ENCODE measurements around the gene POLD1. TPM values are rescaled to one million over a fixed set of nuclear protein-coding genes. Genes with fewer than 3 reads are reported as not detected.

The POLD1 gene
- total and polyA plus RNA-seq, 2 of the 13 experiments (the other 11 are each of a cell fraction or from before 2014, with no cell fraction given), result 17.4 to 54.0 TPM

DNA sequence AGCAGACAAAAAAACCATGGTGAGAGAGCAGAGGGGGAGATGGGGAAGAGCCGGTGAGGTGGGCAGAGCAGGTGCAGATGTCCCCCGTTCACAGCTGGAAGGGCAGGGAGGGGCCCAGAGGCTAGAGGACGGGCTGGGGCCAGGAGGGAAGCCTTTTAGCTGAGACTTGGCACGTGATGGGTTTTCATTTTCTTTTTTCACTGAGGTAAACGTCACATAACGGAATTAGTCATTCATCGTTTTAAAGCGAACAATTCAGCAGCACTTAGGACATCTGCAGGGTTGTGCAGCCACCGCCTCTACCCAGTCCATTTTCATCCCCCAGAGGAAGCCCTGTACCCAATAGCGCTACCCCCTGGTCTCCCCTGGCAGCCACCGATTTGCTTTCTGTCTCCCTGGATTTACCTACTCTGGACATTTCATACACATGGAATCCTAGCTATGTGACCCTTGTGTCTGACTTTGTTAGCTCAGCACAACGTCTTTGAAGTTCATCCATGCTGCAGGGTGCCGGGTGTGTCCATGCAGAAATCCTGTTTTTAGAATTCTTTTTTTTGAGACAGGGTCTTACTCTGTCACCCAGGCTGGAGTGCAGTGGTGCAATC lies 76.1 kb downstream of the POLD1 start (continued):
- TF ChIP-seq ZFYVE20 (CRISPR knock-in tag; IDR thresholded peaks at IDR 0.05; ENCODE audit: borderline replicate concordance, low read depth) (no peak), FOSL1 (CRISPR knock-in tag; IDR thresholded peaks at IDR 0.05; ENCODE audit: borderline replicate concordance) (no peak), SOX13 (IDR thresholded peaks at IDR 0.05) (no peak), SOX13 (CRISPR knock-in tag; conservative IDR thresholded peaks at IDR 0.05 in 1 of 2, IDR thresholded peaks at IDR 0.05 in 1 of 2) (peak in 1 of 2 experiments; percentile 56; a peak in 1 of 4 replicates), ZNF138 (CRISPR knock-in tag; IDR thresholded peaks at IDR 0.05; ENCODE audit: low read depth) (no peak), KLF9 (CRISPR knock-in tag; IDR thresholded peaks at IDR 0.05; ENCODE audit: low read depth) (no peak), TGIF2 (CRISPR knock-in tag; IDR thresholded peaks at IDR 0.05) (no peak; the same call in 1 of the 2 replicates), PRPF4 (IDR thresholded peaks at IDR 0.05; ENCODE audit: low read depth, low read length, poor library complexity, severe bottlenecking) (no peak), ATF1 (CRISPR knock-in tag; IDR thresholded peaks at IDR 0.05) (no peak), ZNF839 (CRISPR knock-in tag; IDR thresholded peaks at IDR 0.05; ENCODE audit: borderline replicate concordance) (no peak), ZNF274 (CRISPR knock-in tag; IDR thresholded peaks at IDR 0.05) (no peak), FOXP1 (IDR thresholded peaks at IDR 0.05) (no peak), FOXP1 (CRISPR knock-in tag; IDR thresholded peaks at IDR 0.05) (peak; percentile 23; the same call in 1 of the 2 replicates), HNRNPK (IDR thresholded peaks at IDR 0.05; ENCODE audit: low read depth, low read length, poor library complexity, severe bottlenecking) (no peak), HDAC2 (CRISPR knock-in tag; IDR thresholded peaks at IDR 0.05) (0 out of 2 replicates have a peak, but pooled peaks have one; percentile 39), SRSF4 (IDR thresholded peaks at IDR 0.05; ENCODE audit: low read depth, low read length, poor library complexity, severe bottlenecking) (no peak), HMG20A (CRISPR knock-in tag; IDR thresholded peaks at IDR 0.05; ENCODE audit: borderline replicate concordance) (0 out of 2 replicates have a peak, but pooled peaks have one; percentile 35)
- TF ChIP-seq, protein P1, sequence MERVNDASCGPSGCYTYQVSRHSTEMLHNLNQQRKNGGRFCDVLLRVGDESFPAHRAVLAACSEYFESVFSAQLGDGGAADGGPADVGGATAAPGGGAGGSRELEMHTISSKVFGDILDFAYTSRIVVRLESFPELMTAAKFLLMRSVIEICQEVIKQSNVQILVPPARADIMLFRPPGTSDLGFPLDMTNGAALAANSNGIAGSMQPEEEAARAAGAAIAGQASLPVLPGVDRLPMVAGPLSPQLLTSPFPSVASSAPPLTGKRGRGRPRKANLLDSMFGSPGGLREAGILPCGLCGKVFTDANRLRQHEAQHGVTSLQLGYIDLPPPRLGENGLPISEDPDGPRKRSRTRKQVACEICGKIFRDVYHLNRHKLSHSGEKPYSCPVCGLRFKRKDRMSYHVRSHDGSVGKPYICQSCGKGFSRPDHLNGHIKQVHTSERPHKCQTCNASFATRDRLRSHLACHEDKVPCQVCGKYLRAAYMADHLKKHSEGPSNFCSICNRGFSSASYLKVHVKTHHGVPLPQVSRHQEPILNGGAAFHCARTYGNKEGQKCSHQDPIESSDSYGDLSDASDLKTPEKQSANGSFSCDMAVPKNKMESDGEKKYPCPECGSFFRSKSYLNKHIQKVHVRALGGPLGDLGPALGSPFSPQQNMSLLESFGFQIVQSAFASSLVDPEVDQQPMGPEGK (CRISPR knock-in tag; IDR thresholded peaks at IDR 0.05), result no peak
- TF ChIP-seq, protein P2, sequence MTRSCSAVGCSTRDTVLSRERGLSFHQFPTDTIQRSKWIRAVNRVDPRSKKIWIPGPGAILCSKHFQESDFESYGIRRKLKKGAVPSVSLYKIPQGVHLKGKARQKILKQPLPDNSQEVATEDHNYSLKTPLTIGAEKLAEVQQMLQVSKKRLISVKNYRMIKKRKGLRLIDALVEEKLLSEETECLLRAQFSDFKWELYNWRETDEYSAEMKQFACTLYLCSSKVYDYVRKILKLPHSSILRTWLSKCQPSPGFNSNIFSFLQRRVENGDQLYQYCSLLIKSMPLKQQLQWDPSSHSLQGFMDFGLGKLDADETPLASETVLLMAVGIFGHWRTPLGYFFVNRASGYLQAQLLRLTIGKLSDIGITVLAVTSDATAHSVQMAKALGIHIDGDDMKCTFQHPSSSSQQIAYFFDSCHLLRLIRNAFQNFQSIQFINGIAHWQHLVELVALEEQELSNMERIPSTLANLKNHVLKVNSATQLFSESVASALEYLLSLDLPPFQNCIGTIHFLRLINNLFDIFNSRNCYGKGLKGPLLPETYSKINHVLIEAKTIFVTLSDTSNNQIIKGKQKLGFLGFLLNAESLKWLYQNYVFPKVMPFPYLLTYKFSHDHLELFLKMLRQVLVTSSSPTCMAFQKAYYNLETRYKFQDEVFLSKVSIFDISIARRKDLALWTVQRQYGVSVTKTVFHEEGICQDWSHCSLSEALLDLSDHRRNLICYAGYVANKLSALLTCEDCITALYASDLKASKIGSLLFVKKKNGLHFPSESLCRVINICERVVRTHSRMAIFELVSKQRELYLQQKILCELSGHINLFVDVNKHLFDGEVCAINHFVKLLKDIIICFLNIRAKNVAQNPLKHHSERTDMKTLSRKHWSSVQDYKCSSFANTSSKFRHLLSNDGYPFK (CRISPR knock-in tag; IDR thresholded peaks at IDR 0.05; ENCODE audit: borderline replicate concordance), result no peak
- TF ChIP-seq, protein P3, sequence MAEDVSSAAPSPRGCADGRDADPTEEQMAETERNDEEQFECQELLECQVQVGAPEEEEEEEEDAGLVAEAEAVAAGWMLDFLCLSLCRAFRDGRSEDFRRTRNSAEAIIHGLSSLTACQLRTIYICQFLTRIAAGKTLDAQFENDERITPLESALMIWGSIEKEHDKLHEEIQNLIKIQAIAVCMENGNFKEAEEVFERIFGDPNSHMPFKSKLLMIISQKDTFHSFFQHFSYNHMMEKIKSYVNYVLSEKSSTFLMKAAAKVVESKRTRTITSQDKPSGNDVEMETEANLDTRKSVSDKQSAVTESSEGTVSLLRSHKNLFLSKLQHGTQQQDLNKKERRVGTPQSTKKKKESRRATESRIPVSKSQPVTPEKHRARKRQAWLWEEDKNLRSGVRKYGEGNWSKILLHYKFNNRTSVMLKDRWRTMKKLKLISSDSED (CRISPR knock-in tag; IDR thresholded peaks at IDR 0.05), result no peak
- TF ChIP-seq, protein P4, sequence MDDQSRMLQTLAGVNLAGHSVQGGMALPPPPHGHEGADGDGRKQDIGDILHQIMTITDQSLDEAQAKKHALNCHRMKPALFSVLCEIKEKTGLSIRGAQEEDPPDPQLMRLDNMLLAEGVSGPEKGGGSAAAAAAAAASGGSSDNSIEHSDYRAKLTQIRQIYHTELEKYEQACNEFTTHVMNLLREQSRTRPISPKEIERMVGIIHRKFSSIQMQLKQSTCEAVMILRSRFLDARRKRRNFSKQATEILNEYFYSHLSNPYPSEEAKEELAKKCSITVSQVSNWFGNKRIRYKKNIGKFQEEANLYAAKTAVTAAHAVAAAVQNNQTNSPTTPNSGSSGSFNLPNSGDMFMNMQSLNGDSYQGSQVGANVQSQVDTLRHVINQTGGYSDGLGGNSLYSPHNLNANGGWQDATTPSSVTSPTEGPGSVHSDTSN (CRISPR knock-in tag; IDR thresholded peaks at IDR 0.05; ENCODE audit: borderline replicate concordance), result no peak
- TF ChIP-seq, protein P5, sequence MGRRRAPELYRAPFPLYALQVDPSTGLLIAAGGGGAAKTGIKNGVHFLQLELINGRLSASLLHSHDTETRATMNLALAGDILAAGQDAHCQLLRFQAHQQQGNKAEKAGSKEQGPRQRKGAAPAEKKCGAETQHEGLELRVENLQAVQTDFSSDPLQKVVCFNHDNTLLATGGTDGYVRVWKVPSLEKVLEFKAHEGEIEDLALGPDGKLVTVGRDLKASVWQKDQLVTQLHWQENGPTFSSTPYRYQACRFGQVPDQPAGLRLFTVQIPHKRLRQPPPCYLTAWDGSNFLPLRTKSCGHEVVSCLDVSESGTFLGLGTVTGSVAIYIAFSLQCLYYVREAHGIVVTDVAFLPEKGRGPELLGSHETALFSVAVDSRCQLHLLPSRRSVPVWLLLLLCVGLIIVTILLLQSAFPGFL (CRISPR knock-in tag; IDR thresholded peaks at IDR 0.05), result no peak

Measured in HepG2 (cell line).